ENCODE data around the gene CRX. TPM values are rescaled to one million over a fixed set of nuclear protein-coding genes. Genes with fewer than 3 reads are reported as not detected.
"Not testable (repeated sequence)": the region's sequence is repeated elsewhere in the genome, so short reads cannot be mapped to it uniquely, and the experiment has no call there.

CRX gene
- total RNA-seq, result not detected
- not detected for polyA plus RNA-seq
- total RNA-seq, result 0 to 0.09 (median 0) reads per million in 6 experiments

DNA sequence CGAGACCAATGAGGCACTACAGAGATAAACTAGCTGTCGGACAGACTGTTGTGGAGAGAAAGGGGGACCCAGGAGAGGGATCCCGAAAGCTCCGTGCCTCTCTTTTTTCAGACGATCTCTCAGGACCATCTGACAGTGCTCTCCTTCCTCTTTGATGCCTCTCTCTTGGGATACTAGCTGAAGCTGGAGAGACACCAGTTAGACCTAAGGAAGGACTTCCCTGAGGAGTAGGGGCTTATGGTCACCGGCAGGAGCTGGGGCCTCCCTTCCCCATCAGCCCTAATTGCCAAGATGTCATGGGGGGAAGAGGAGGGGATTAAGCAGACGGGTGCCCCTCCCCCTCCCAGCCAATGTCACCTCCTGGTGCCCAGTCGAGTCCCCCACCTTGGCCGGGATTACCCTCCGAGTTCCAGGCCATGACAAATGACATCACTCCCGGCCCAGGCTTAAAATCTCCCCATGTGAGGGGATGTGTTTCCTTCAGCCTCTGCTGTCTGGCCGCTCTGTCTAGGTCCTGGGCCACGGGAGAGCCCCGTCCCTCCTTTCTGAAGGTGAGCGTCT is at the start of gene CRX:
CRX (plus strand) TSS at position 478 of the 561 bp plus-strand sequence. CDS start 12,507 bp downstream, outside the sequence.
- Mint-ChIP-seq H3K9me3 (no peaks in the 10 kb centered on the region), H3K36me3 (no peaks in the 10 kb centered on the region), H3K27ac (peak within 1 kb of the TSS in 3 of 10 donors; percentile 8 to 57 (median 27)), H3K27me3 (peaks cover 20 to 45% (median 38%) of the 10 kb centered on the region in 5 donors), H3K4me3 (no peak within 1 kb of the TSS), H3K4me1 (peaks cover 0 to 6% (median 0%) of the 10 kb centered on the region in 4 donors)
- DNase-seq (no peak), ATAC-seq (no peak)
- POLR2A ChIA-PET, result no interaction called here

- Mint-ChIP-seq H3K9me3 (no peaks in the 10 kb centered on the region), H3K4me3 (peak overlapping the region in 6 of 10 donors; percentile 2 to 98 (median 14)), H3K27me3 (peaks cover 0 to under 1% (median 0%) of the 10 kb centered on the region in 5 donors), H3K4me1 (peaks cover 14 to 49% (median 28%) of the 10 kb centered on the region in 4 donors), H3K27ac (peak overlapping the region in 4 of 10 donors; percentile 9 to 48 (median 30)), H3K36me3 (peaks cover 0 to 7% (median 0%) of the 10 kb centered on the region in 3 donors)
- POLR2A ChIA-PET, result interaction anchor here (0.6 to 0.7 kb wide), 4 partner anchors 11 to 709 kb away, joined by 3 to 8 read pairs (median 4); no protein-coding TSS in a partner anchor
- ATAC-seq, result no peak
- DNase-seq, result no peak
Measured at GRCh38 chr19:47776568-47776967, 45.2 kb upstream of the CRX start.

GRCh38 chr19:47777245-47778048 is 44.3 kb upstream of the CRX start:
- H3K27ac Mint-ChIP-seq, result peak overlapping the region in 9 of 10 donors; percentile 37 to 98 (median 95)
- not testable (repeated sequence) for DNase-seq, H3K27me3 Mint-ChIP-seq, H3K9me3 Mint-ChIP-seq, ATAC-seq
- peaks cover 16 to 49% (median 30%) of the 10 kb centered on the region in 4 donors for H3K4me1 Mint-ChIP-seq
- H3K4me3 Mint-ChIP-seq, result peak overlapping the region; percentile 90 to 98 (median 94)
- H3K36me3 Mint-ChIP-seq, result peaks cover 0 to 16% (median 0%) of the 10 kb centered on the region in 3 donors
- POLR2A ChIA-PET, result interaction anchor here (0.7 to 2.7 kb wide), 3 partner anchors 29 to 34 kb away, joined by 3 to 9 read pairs (median 7); partner anchors contain the start of gene NOP53

GRCh38 chr19:47778049-47778953 is 43.4 kb upstream of the CRX start, which contains the start of gene SELENOW:
SELENOW (plus strand) TSS chr19:47778703; CDS start chr19:47778786, 83 bp downstream.
- ATAC-seq (peak; percentile 91 to 92), DNase-seq (peak; percentile 60 to 88 (median 74))
- POLR2A ChIA-PET, result interaction anchor here (1.8 to 2.7 kb wide), 2 partner anchors 30 to 33 kb away, joined by 7 to 9 read pairs; partner anchors contain the start of gene NOP53
- Mint-ChIP-seq H3K27me3 (no peaks in the 10 kb centered on the region), H3K4me1 (peaks cover 16 to 49% (median 30%) of the 10 kb centered on the region in 4 donors), H3K27ac (peak within 1 kb of the TSS; percentile 86 to 98 (median 96)), H3K36me3 (peaks cover 0 to 24% (median 3%) of the 10 kb centered on the region in 3 donors), H3K9me3 (no peaks in the 10 kb centered on the region), H3K4me3 (peak within 1 kb of the TSS; percentile 90 to 98 (median 94))

DNA sequence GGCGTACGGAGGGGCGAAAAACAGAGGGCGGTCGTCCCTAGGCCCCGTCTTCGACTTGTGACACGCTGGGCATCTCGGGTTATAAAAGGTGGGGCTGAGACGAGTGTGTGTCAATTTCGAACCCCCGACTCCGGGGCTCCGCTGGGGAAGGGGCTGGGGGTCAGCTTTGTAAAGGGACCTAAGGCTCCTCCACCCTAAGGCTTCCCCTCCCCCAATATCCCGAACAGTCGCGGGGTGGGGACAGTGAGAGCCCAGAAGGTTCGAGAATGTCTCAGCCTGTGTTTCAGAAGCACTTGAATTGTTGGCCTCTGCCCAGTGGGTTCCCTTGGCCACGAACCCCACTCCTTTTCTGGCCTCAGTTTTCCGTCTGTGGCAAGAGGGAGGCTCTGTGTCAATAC is 42.8 kb upstream of the CRX start:
- H3K27me3 Mint-ChIP-seq, result no peaks in the 10 kb centered on the region
- peak overlapping the region; percentile 86 to 98 (median 95) for H3K27ac Mint-ChIP-seq
- peaks cover 0 to 29% (median 3%) of the 10 kb centered on the region in 3 donors for H3K36me3 Mint-ChIP-seq
- ATAC-seq, result peak; percentile 3 to 33
- no peaks in the 10 kb centered on the region for H3K9me3 Mint-ChIP-seq
- peaks cover 14 to 49% (median 31%) of the 10 kb centered on the region in 4 donors for H3K4me1 Mint-ChIP-seq
- peak overlapping the region; percentile 90 to 98 (median 94) for H3K4me3 Mint-ChIP-seq
- POLR2A ChIA-PET, result interaction anchor here (1.8 to 2.7 kb wide), 2 partner anchors 31 to 34 kb away, joined by 7 to 9 read pairs; partner anchors contain the start of gene NOP53
- DNase-seq, result no peak

DNA sequence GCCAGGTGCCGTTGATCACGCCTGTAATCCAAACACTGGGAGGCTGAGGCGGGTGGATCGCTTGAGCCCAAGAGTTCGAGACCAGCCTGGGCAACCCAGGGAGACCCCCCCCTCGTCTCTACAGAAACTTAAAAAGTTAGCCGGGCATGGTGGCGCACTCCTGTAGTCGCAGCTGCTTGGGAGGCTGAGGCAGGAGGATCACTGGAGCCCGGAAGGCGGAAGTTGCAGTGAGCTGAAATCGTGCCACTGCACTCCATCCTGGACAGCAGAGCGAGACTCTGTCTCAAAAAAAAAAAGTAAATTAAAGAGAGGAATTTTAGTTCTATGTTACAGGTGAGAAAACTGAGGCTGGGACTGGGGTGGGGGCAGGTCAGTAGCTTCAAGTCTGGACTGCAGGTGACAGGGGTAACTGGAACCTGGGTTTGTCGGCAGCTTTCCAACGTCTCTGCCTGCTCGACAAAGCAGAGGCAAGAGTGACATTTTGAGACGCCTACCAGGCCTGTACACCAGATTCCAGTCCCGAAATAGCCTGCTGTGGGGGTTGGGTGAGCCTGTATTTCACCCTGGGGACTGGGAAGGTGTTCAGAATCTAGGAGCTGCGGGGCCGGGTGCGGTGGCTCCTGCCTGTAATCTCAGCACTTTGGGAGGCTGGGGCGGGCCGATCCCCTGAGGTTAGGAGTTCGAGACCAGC is 42.1 kb upstream of the CRX start:
- Mint-ChIP-seq H3K27me3 (no peaks in the 10 kb centered on the region), H3K4me1 (peaks cover 14 to 49% (median 31%) of the 10 kb centered on the region in 4 donors), H3K9me3 (no peaks in the 10 kb centered on the region), H3K4me3 (peak overlapping the region; percentile 90 to 98 (median 94)), H3K27ac (peak overlapping the region; percentile 86 to 98 (median 95)), H3K36me3 (peaks cover 0 to 36% (median 3%) of the 10 kb centered on the region in 3 donors)
- DNase-seq, result no peak
- ATAC-seq, result no peak
- POLR2A ChIA-PET, result interaction anchor here (2.7 kb wide), 1 partner anchor 34 kb away, joined by 9 read pairs; the partner anchor contains the start of gene NOP53

- Mint-ChIP-seq H3K9me3 (no peaks in the 10 kb centered on the region), H3K27me3 (no peaks in the 10 kb centered on the region), H3K36me3 (peaks cover 0 to 41% (median 3%) of the 10 kb centered on the region in 3 donors), H3K27ac (peak overlapping the region; percentile 70 to 98 (median 87)), H3K4me1 (peaks cover 14 to 49% (median 31%) of the 10 kb centered on the region in 4 donors), H3K4me3 (peak overlapping the region; percentile 90 to 98 (median 94))
- DNase-seq, result no peak
- POLR2A ChIA-PET, result interaction anchor here (2.7 kb wide), 1 partner anchor 35 kb away, joined by 9 read pairs; the partner anchor contains the start of gene NOP53
- no peak for ATAC-seq
Measured at GRCh38 chr19:47780215-47780551, 41.6 kb upstream of the CRX start.

DNA sequence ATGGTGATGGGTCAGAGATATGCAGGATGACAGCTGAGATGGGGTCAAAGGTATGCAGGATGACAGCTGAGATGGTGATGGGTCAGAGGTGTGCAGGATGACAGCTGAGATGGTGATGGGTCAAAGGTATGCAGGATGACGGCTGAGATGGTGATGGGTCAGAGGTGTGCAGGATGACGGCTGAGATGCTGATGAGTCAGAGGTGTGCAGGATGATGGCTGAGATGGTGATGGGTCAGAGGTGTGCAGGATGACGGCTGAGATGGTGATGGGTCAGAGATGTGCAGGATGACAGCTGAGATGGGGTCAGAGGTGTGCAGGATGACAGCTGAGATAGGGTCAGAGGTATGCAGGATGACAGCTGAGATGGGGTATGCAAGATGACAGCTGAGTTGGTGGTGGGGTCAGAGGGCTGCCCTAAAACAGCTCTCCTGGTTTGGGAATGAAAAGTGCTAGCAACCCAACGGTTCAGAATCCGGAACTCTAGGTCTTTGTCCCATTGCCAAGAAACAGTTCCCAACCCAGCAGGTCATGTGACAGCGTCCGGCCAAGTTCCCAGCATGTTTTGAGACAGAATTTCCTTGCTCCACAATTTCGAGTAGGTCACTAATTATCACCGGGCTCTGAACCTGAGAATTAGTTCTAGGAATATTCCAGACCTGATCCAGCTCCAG is 40.0 kb upstream of the CRX start:
- Mint-ChIP-seq H3K27me3 (no peaks in the 10 kb centered on the region), H3K27ac (peak overlapping the region in 6 of 10 donors; percentile 33 to 86 (median 50)), H3K4me1 (peaks cover 14 to 46% (median 31%) of the 10 kb centered on the region in 4 donors), H3K36me3 (peaks cover 0 to 55% (median 6%) of the 10 kb centered on the region in 3 donors), H3K4me3 (peak overlapping the region in 7 of 10 donors; percentile 0 to 66 (median 29)), H3K9me3 (no peaks in the 10 kb centered on the region)
- ATAC-seq (no peak), DNase-seq (no peak)
- POLR2A ChIA-PET, result interaction anchor here (0.6 kb wide), 1 partner anchor 21 kb away, joined by 3 read pairs; no protein-coding TSS in a partner anchor

DNA sequence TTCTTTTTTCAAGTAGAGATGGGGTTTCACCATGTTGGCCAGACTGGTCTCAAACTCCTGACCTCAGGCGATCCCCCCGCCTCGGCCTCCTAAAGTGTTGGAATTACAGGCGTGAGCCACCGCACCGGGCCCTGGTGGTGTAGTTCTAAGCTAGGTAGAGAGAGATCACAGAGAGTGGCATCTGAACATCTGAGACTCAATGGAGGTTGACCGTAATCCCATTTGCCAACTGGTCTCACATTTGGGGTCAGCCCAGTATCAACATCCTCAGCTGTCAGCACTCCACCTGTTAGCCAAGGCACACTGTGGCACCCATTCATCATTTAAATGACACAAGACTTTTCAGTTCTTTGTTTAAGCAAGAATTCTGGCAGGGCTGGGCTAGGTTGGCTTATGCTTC is 35.2 kb upstream of the CRX start:
- Mint-ChIP-seq H3K36me3 (peaks cover 0 to 48% (median 6%) of the 10 kb centered on the region in 3 donors), H3K27me3 (no peaks in the 10 kb centered on the region), H3K9me3 (no peaks in the 10 kb centered on the region), H3K27ac (no peak overlapping the region), H3K4me1 (peaks cover 4 to 13% (median 8%) of the 10 kb centered on the region in 4 donors), H3K4me3 (no peak overlapping the region)
- POLR2A ChIA-PET, result no interaction called here
- DNase-seq (no peak), ATAC-seq (no peak)

DNA sequence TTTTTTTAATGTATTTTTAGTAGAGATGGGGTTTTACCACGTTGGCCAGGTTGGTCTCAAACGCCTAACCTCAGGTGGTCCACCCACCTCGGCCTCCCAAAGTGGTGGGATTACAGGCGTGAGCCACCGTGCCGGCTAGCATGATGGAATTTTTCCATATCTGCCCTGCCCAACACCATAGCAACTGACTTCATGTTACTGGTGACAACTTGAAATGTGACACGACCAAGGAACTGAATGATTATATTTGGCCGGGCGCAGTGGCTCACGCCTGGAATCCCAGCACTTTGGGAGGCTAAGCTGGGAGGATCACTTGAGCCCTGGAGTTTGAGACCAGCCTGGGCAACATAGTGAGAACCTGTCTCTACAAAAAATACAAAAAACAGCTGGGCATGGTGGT is 34.4 kb upstream of the CRX start:
- POLR2A ChIA-PET, result interaction anchor here (0.6 kb wide), 1 partner anchor 1439 kb away, joined by 4 read pairs; no protein-coding TSS in a partner anchor
- H3K9me3 Mint-ChIP-seq, result not testable (repeated sequence)

More for the DNA sequence above, 34.4 kb upstream of the CRX start:
- not testable (repeated sequence) for DNase-seq, H3K4me3 Mint-ChIP-seq, H3K27ac Mint-ChIP-seq, ATAC-seq, H3K27me3 Mint-ChIP-seq, H3K4me1 Mint-ChIP-seq
- peaks cover 0 to 41% (median 6%) of the 10 kb centered on the region in 3 donors for H3K36me3 Mint-ChIP-seq

Data from naive thymus-derived CD8-positive, alpha-beta T cell (primary cell).